GM18517 (cell line): Measurements from ENCODE around the gene CHSY3.

Experiments
- ATAC-seq: cut with Tn5 transposase; IDR thresholded peaks from one replicate; pipeline ENCODE4 v1.9.1; 2021; ENCODE audit warnings: mild to moderate bottlenecking, moderate library complexity; ENCODE audit not compliant: unreplicated experiment

The CHSY3 gene

DNA sequence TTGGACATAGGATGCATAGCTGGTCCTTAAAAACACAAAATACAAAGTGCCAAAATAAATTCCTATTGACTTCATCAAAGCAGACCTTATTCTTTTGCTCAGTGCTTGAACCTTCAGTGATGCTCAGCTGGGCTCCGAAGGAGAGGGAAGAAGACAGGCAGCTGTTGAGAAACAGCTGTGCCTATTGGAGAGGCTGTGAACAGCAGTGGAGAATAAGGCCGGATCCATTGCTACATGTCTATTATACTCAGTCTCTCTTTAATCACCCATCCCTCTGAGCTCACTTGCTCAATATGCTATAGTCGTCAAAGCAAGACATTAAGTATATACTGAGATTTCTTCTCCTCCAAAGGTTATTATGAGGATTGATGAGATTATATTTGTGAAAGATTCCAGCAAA is 174.4 kb downstream of the CHSY3 start:
- ATAC-seq: no peak

DNA sequence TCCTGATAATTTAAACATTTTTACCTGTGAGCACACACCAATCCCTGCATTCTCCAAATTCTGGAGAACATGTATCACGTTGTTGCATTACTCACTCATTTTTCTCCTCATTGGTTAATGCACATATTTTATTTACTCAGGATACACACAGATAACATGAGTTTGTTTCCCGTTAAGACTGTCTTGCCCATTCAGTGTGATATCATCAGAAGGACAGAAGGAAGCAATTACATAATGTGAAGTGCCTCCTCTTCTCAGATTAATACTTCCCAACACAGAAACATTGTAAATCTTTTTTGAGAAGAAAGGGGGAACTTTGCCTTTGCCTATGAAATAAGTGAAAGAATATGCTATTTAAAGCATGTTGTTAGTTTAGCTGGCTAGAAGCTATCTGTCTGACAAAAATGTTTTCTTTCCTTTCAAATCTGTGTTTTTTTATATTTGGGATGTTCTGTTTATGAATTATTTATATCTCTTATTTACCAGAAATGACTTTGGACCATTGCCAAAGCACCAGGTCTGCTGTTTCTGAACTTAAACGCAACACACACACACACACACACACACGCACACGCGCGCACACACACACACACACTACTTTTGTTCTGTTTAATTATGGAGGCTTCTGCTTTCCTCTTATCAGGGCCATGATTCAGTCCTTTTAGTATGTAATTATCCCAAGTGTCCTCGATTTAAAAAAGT is 186.5 kb downstream of the CHSY3 start:
- no peak for ATAC-seq

DNA sequence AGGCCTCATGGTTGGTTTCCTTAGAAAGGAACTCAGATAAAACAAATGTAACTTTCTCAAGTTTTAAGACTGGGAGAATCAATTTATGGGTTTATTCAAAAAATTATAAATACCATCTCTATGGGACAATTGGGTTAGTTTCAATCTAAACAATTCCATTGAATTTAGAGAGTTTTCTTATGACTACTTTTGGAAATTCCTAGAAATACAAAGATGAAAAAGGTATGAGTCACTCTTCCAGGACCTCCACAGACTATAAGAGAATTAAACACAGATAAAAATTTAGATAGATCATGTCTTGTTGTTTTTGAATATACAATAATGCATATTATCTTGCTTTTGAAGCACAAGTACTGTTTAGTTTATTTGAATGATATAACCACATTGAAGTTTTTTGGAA is 188.7 kb downstream of the CHSY3 start:
- ATAC-seq: no peak

DNA sequence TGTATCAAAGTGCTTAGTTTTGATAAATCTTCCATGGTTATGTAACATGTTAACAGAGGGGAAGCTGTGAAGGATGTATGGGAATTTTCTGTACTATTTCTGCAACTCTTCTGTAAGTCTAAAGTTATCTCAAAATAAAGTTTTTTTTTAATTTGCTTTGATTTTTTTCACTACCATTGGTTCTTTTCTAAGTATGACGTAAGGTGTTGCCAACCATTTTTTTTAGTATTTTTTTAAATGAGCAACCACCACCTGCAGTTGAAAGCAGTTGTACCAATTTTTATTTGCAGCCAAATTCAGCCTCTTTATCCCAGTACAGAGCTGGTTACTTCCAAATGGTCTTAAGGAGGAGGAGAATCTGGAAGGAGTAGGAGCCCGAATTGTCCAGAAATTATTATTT is 192.2 kb downstream of the CHSY3 start:
- no peak for ATAC-seq

DNA sequence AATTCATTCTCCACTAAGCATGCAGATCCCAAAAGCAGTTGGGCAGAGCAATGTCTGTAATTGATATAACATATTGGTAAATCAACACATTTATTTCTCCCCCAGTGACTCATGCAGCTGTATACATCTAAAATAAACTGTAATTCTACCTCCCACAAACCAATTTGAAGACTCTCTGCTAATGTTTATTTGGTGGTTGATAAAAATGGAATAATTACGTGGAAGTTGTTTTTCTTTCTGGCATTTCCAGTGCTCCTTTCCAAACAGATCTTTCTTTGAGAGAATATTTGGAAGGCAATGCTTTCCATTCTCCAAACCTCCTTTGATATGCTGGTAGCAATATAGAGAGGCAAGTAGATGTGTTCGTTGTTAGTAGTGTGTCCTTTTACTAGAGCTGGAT is 194.7 kb downstream of the CHSY3 start:
- no peak for ATAC-seq

DNA sequence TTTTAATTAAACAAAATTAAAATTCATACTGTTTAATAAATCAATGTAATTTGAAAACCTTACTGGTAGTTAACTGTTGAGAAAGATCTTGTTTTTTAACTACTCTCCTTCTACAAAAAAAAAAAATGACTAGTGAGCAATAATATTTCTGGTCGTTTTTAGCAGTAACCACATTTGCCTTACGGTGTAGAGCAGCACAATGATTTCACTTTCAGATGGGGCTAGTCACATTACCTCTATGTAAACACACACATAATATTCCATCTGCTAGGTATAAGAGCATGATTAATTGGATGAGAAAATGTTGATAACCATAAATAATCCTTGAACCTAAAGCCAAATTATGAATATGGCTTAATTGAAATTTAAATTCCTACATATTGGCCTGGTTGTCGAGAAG is 198.1 kb downstream of the CHSY3 start:
- peak; percentile 73 for ATAC-seq

DNA sequence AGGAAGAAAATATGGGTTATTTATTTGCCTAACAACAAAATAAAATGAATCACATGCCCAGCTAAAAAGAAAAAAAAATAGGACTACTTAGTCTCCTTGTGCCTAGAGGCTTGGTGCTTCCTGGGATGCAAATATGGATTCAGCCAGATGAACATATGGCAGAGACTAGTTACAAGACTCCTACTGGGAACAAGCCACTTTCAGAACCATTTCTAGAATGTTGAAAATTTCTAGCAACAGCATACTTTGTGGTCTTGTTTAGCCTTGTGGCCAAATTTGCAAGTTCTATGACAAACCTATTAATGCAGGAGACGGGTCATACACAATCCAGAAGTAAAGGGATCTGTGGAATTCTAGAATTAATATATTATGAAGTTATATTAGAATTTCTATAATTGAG is 198.7 kb downstream of the CHSY3 start:
- no peak for ATAC-seq

DNA sequence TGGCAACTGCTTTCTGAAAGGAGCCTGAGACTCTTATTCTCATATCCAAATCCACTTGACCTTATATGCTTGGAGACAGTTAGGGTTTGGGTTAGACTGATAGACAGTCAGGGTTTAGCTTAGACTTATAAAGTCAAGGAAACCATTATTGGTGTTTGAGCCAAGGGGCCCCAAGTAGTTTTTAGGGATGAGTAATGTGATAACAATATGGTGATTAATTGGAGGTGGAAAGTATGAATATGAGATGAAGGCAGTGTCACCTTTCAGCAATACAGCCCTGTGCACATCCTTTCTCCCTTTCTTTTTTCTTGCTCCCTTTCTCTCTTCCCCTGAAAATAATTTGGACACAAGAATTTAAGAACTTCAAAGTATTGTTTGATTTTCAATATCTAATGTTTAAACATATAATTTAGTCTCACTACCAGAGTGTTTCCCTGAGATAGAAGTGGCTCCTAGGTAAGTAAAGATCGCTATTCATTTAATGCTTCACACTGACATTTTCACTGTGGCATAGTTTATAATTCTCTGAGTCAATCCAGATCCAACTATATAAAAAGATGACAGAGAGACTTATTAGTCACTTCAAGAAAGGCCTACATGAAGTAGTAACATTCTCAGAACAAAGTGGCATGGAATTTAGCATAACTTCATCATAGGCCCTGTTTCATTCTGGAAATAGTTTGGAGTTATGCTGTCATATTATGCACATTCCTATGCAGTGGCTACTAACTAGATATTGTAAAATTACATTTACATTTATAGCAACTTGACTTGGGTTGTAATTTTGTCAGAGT is 200.8 kb downstream of the CHSY3 start:
- ATAC-seq: no peak

DNA sequence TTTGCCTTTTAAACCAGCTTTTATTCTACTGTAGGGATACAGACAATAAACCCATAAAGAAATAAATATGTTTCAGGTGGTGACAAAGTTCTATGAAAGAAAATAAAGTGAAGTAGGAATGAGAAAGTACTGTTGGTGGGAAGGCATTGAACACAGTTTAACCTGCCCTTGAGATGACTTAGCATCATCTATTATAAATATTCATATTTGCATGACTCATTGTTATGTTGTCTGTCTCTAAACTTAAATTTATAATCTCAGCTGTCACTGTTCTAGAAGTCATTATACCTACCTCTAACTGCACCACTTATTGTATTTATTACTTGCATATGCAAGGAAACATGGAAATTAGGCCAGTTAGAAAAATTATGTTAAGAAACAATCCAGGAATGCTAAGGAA is 202.2 kb downstream of the CHSY3 start:
- ATAC-seq: no peak

DNA sequence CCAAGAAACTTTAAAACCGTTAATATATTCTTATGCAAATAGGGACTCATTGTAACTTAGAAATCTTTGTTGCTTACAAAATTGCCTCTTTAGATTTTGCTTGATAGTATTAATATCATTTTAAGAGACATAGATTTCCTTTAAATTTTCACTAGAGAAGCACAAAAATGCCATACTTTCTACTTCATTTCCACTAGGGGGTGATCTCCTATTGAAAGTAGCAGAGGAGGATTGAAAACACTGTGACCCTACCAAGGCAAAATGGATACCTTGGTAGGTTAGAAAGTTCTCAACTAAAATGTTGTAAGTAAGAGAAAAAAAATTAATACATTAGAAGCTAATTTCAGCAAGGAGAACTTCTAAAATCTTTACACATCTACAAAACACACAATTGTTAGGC is 204.9 kb downstream of the CHSY3 start:
- peak; percentile 62 for ATAC-seq

DNA sequence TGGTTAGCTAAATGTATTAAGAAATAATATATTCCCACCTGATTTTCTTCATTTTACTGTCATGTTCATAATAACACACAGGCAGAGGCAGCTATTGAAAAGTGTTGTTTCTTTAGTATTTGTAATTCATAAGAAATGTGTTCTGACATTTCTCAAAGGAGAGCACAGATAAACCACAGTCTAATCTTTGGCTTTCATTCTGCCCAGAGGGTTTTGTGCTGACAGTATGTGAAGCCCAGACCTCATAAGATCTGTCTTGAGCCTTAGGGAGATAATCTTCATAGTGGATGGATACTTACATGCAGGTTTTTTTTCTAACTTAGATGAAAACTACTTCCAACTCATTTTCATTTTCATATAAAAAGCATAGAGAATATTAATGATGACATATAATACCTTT is 206.1 kb downstream of the CHSY3 start:
- no peak for ATAC-seq

DNA sequence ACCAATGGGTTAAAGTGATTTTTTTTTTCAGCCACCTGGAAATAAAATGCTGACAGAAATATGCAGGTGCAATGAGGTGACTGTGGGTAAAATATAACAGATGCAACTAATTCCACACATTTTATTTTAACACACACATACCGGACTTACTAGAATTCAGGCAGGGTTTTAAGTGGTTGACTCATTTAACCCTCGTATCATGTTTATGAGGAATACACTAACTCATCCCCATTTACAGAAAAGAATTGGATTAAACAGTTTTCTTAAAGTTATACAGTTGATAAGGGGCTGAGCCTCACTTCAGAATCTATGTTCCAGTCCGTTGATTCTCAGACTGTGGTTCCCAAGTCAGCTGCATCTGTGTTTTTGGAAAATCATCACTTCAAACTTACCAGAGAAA is 207.5 kb downstream of the CHSY3 start:
- ATAC-seq: no peak

DNA sequence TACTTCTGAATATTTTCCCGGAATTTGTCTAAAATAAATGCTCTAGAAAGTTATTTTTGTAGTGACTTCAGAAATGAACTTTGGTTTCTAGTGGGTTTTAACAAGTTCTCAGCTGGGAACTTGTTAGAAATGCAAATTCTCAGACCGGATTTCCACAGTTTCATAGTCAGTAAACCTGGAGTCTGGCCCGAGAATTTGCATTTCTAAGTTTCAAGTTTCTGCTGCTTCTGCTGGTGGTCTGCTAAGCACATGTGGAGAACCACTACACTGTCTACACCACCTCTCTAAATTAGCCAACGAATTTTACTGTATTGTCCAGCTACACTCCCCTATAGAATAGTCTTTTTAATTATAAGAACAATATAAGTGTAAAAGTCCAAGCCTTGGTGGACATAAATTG is 208.0 kb downstream of the CHSY3 start:
- ATAC-seq: peak; percentile 85

DNA sequence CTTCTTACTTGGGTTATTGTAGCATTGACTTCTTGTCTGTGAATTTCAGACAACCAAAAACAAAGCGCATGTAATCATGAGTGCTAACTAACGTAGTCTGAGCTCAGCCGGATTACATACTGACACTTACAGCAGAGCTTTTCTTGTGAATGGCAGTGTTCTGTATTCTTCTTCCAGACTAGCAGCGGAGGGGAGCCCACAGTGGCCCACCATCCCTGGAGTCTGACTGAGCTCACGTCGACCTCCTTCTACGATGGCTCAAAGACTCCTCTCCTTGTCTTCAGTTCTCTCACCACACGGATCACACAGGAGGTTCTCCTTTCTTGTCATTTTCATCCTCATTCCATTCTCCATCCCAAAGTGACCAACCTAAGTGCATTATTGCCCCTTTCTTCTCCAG is 211.4 kb downstream of the CHSY3 start:
- ATAC-seq: no peak

DNA sequence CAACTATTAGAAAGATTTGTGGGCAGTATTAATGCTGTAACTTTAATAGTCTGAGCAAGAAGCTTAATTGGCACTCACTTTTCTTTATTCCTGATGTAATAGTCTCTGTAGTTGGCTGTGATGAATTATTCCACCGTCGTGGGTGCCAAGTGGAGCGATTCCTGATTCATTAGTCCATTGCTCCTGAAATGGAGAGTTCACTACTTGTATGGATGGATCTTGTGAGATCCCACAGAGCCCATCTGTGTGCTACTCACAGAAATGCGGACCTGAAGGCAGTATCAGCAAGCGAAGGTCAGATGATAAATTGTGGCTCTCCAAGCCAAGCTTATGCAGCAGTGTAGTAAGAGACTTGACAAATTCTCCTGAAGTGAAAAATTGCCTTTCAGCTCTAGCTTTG is 212.2 kb downstream of the CHSY3 start:
- no peak for ATAC-seq

DNA sequence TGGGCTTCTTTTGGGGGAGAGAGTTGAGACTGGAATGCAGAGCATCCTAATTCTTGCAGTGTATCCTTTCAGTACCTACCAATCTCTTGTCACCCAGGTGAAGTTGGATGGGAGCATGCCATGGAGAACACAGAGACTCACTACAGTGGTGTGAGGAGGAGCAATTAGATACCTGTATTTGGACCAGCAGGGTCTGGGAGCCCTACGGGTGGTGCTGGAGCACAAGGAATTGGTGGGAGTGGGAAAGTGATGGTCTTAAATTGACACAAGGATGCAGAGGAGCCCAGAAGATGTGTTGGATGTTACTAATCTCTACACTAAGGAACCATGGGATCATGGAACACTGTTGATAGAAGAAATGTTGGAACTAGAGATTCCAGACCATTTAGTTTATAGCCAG is 212.7 kb downstream of the CHSY3 start:
- no peak for ATAC-seq

DNA sequence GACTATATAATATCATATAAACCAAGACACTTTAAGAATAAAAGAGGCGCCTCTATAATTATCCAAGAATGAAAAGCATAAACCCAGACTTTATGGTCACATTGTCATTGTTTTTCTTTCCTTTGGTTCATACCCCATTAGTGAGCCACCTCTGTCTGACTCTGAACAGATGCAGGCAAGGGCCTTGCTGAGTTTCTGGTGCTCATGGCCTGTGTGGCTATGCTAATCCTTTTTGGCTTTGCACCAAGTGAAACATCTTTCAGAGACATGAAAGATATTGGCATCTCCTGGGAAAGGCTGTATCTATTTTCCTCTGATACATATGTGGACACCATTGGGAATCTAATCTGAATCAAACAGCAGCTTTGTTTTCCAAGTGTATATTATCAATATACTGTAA is 222.5 kb downstream of the CHSY3 start:
- ATAC-seq: no peak

DNA sequence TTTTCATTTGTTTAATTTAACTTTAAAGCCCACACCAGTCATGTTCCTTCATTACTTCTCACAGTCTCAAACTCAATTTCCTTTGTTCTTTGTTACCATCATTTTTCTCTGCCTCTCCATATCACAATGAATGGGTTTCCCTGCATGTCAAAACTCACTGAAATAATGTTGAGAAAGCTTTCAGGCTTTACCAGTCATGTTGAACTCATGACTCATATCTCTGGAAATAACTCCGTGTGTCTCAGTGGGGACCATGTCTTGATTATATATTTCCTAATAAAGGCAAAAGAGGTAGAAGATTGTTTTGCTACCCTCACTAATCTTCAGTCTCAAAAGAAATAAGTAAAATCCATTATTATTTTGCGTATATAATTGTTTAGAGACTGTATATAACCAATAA is 231.2 kb downstream of the CHSY3 start:
- ATAC-seq: no peak

DNA sequence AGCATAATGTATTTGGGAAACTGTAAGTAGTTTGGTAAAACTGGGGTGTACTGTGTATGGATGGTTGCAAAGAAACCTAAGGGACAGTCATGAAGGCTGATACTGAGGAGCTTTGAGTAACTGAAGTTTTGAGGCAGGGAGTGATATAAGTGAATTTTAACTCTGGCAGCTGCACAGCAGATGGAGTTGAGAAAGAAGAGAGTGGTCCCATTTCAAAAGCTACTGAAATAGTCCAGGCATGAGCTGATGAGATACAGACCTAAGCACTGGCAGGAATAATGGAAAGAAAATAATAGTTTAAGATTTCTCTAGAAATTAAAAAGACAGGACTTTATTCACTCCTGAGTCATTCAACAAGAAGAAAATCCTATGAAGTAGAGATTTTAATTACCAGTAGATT is 232.0 kb downstream of the CHSY3 start:
- no peak for ATAC-seq

DNA sequence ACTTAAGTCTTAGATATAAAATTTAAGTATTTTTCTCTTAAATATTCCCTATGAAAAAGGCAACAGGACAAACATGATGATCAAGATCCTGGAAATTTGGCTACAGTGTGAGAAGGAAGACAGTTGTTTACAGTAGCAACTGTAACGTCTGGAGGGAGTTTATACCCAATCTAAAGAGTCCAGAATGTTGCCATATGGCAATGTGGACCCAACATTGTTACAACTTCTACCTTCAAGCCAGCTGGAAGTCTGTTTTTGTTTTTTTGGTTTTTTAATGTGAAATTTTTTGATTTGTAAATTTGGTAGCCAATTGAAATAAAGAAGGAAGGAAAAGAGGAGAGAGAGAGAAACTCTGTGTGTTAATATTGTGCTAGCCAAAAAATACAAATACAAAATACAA is 233.4 kb downstream of the CHSY3 start:
- ATAC-seq: no peak

DNA sequence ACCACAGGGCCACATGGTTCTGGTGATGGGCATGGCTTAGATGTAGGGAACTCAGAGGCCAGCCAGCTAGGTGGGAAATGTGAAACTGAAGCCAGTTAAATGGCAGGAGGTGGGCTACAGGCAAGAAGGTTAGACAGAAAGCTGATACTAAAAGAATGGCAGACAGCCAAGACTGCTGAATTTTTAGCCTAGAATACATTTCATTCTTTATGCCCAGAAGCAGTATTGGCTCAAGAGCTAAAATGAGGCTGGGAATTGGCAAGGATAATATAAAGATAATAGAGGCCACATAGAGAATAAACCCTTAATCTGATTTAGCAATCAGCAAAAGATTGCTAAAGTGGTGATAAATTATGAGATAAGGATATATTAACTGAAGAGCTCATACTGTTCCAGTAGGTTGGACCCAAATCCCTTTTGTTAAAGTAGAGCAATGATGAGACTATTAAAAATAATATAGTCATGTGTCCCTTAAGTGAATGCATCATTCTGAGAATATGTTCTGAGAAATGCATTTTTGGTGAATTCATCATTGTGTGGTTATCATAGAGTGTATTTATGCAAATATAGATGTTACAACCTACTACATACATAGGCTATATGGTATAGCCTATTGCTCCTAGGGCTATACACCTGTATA is 234.3 kb downstream of the CHSY3 start:
- no peak for ATAC-seq

DNA sequence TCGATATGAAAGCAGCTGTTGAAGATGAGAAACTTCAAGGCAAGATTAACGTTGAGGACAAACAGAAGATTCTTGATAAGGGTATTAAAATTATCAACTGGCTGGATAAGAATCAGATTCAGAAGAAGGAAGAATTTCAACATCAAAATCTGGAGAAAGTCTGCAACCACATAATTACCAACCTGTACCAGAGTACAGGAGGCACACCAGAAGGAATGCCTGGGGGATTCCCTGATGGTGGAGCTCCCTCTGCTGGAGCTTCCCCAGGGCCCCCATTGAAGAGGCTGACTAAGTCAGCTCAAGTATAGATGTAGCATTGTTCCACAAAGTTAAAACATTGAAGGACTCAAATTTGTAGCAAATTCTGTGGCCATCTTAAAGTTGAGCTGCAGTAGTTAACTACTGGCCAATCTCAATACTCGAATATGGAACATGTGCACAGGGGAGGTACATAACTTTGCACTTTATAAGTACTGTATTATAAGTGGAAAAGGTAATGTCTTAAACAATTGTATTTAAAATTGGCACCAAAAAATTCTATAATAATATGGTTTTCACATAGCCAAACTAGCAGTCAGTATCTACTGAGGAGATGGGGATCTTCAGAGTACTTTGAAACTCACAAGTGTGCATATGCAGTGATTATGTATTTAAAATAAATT is 237.5 kb downstream of the CHSY3 start:
- ATAC-seq: peak; percentile 54
